Ishikawa (cell line): Measurements from ENCODE around the gene COMMD9.

ENCODE experiments used
- CEBPB ChIP-seq: IDR thresholded peaks from 2 replicates; pipeline ENCODE4 v1.6.1; 2012
- EGR1 ChIP-seq: IDR thresholded peaks from 2 replicates; pipeline ENCODE4 v1.6.1; 2012
- EP300 ChIP-seq: IDR thresholded peaks from 2 replicates; pipeline ENCODE4 v1.6.1; 2012; ENCODE audit warnings: borderline replicate concordance
- MAX ChIP-seq: IDR thresholded peaks from 2 replicates; pipeline ENCODE4 v1.6.1; 2012
- NFIC ChIP-seq: IDR thresholded peaks from 2 replicates; pipeline ENCODE4 v1.6.1; 2012
- RAD21 ChIP-seq: IDR thresholded peaks from 2 replicates; pipeline ENCODE4 v1.6.1; 2012; ENCODE audit warnings: low read depth
- YY1 ChIP-seq: IDR thresholded peaks from 2 replicates; pipeline ENCODE4 v1.6.1; 2012; ENCODE audit warnings: low read depth

- no peak for TF ChIP-seq RAD21
- no peak for TF ChIP-seq CEBPB
- no peak for TF ChIP-seq EGR1
- TF ChIP-seq MAX = no peak
- no peak for TF ChIP-seq NFIC
- TF ChIP-seq YY1 = no peak
- no peak for TF ChIP-seq EP300
Measured at GRCh38 chr11:36257351-36257750, 31.9 kb downstream of the COMMD9 start.
